ENCODE measurements around the gene MB.

GRCh38 chr22:35643991-35644390 is 26.9 kb upstream of the MB start:
- TF ChIP-seq, protein P1, sequence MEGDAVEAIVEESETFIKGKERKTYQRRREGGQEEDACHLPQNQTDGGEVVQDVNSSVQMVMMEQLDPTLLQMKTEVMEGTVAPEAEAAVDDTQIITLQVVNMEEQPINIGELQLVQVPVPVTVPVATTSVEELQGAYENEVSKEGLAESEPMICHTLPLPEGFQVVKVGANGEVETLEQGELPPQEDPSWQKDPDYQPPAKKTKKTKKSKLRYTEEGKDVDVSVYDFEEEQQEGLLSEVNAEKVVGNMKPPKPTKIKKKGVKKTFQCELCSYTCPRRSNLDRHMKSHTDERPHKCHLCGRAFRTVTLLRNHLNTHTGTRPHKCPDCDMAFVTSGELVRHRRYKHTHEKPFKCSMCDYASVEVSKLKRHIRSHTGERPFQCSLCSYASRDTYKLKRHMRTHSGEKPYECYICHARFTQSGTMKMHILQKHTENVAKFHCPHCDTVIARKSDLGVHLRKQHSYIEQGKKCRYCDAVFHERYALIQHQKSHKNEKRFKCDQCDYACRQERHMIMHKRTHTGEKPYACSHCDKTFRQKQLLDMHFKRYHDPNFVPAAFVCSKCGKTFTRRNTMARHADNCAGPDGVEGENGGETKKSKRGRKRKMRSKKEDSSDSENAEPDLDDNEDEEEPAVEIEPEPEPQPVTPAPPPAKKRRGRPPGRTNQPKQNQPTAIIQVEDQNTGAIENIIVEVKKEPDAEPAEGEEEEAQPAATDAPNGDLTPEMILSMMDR (IDR thresholded peaks at IDR 0.05; ENCODE audit: low read depth, low read length): no peak
- TF ChIP-seq EZH2phosphoT487 (IDR thresholded peaks at IDR 0.05; ENCODE audit: low read depth): no peak

Measured in OCI-LY3 (cell line).